Amygdala (tissue), 56 donors: ENCODE data around the gene MRPL20.
"Not testable (repeated sequence)": the region's sequence is repeated elsewhere in the genome, so short reads cannot be mapped to it uniquely, and the experiment has no call there.

Experiments
- DNase-seq, 56 donors: peaks; one replicate each; lab custom pipeline; 2025; lab: John Stamatoyannopoulos, UW

The MRPL20 gene

GRCh38 chr1:1406821-1407635 lies at the start of gene MRPL20:
Gene MRPL20 (minus strand): TSS chr1:1407293. CDS start chr1:1407217, 76 bp downstream.
- peak; percentile 60 to 97 (median 88) for DNase-seq

- DNase-seq, result not testable (repeated sequence)
Measured at GRCh38 chr1:1456683-1457255, 49.7 kb upstream of the MRPL20 start.

- DNase-seq, result not testable (repeated sequence)
Measured at GRCh38 chr1:1455934-1456333, 48.8 kb upstream of the MRPL20 start.

- no peak for DNase-seq
Measured at GRCh38 chr1:1455366-1455884, 48.3 kb upstream of the MRPL20 start.

GRCh38 chr1:1454286-1455056 lies 47.4 kb upstream of the MRPL20 start:
- DNase-seq, result not testable (repeated sequence)

- DNase-seq, result no peak
Measured at GRCh38 chr1:1452882-1453281, 45.8 kb upstream of the MRPL20 start.

GRCh38 chr1:1452365-1452739 lies 45.3 kb upstream of the MRPL20 start:
- DNase-seq, result not testable (repeated sequence)

- DNase-seq, result no peak
Measured at GRCh38 chr1:1451696-1452364, 44.7 kb upstream of the MRPL20 start.

- not testable (repeated sequence) for DNase-seq
Measured at GRCh38 chr1:1450616-1451015, 43.5 kb upstream of the MRPL20 start.

- no peak for DNase-seq
Measured at GRCh38 chr1:1449099-1449739, 42.1 kb upstream of the MRPL20 start, which contains the start of gene ATAD3C. Gene ATAD3C (plus strand): TSS chr1:1449689. CDS start chr1:1450684, 995 bp downstream.

- not testable (repeated sequence) for DNase-seq
Measured at GRCh38 chr1:1446631-1447030, 39.5 kb upstream of the MRPL20 start.

- DNase-seq, result no peak
Measured at GRCh38 chr1:1442069-1442770, 35.1 kb upstream of the MRPL20 start.

- DNase-seq, result peak in 18 of 56 donors; percentile 16 to 65 (median 34)
Measured at GRCh38 chr1:1441002-1441888, 34.2 kb upstream of the MRPL20 start.

- no peak for DNase-seq
Measured at GRCh38 chr1:1440262-1441001, 33.3 kb upstream of the MRPL20 start.

- no peak for DNase-seq
Measured at GRCh38 chr1:1439546-1440261, 32.6 kb upstream of the MRPL20 start.

GRCh38 chr1:1438531-1439381 lies 31.7 kb upstream of the MRPL20 start:
- no peak for DNase-seq
